GM12801 (cell line): ENCODE measurements around the gene UXS1.

Experiments
- TF ChIP-seq, protein P1 (sequence below): IDR thresholded peaks from one replicate; pipeline ENCODE4 v1.5.1; 2011; ENCODE audit warnings: control low read depth; ENCODE audit not compliant: insufficient read length; ENCODE audit errors: extremely low read depth

Gene UXS1

DNA sequence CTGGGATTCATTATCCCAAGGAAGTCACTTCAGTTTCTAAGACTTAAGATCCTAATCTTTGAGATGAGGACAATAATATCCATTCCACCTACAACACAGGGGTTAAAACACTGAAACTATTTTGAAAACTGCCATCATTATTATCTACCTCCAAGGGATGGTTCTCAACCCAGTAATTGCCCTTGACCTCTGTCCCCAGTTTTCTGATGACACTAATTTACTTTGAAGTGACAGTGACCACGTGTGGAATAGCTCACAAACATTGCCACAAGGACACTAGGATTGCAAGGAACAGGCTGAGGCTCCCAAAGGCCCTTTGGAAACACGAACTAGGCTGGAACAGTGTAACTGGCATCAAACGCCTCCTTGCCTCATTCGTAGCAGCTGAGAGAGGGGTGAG is 78.4 kb downstream of the UXS1 start:
- TF ChIP-seq, protein P1, sequence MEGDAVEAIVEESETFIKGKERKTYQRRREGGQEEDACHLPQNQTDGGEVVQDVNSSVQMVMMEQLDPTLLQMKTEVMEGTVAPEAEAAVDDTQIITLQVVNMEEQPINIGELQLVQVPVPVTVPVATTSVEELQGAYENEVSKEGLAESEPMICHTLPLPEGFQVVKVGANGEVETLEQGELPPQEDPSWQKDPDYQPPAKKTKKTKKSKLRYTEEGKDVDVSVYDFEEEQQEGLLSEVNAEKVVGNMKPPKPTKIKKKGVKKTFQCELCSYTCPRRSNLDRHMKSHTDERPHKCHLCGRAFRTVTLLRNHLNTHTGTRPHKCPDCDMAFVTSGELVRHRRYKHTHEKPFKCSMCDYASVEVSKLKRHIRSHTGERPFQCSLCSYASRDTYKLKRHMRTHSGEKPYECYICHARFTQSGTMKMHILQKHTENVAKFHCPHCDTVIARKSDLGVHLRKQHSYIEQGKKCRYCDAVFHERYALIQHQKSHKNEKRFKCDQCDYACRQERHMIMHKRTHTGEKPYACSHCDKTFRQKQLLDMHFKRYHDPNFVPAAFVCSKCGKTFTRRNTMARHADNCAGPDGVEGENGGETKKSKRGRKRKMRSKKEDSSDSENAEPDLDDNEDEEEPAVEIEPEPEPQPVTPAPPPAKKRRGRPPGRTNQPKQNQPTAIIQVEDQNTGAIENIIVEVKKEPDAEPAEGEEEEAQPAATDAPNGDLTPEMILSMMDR, result no peak

DNA sequence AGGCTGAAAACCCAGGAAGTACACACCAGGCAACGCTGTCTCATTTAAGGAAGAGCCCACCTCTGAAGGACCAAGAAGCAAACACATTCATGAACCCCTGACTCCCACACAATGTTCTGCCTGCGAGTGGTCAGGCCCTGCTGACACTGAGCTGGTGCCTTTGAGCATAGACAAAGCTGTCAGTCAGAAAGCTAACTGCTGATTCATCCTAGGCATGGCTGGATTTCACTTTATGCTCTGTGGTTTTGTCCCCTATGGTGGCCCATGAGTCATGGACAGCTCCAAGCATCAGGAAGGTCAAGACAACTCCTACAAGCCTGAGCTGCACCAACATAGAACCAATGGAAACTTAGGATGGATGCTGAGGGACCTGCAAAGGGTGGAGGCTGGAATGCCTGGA is 78.9 kb downstream of the UXS1 start:
- TF ChIP-seq, protein P1, result no peak

DNA sequence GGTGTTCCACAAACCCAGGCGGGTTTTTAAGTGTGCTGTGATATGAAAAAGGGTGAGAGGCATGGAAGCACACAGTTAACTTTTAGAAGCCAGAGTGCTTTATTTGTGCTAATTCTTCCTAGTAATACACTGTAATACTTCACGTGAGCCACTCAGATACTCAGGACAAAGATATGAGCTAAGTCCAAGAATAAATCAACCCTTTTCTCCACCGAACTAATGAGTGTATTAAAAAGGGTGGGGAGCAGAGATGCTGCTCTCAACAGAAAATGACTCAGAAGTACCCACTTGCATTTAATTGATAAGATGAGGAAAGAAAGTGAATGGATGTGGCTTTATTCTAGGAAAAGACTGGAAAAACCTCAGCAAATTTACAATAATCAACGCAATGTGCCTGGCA is 79.9 kb downstream of the UXS1 start:
- TF ChIP-seq, protein P1, result no peak

DNA sequence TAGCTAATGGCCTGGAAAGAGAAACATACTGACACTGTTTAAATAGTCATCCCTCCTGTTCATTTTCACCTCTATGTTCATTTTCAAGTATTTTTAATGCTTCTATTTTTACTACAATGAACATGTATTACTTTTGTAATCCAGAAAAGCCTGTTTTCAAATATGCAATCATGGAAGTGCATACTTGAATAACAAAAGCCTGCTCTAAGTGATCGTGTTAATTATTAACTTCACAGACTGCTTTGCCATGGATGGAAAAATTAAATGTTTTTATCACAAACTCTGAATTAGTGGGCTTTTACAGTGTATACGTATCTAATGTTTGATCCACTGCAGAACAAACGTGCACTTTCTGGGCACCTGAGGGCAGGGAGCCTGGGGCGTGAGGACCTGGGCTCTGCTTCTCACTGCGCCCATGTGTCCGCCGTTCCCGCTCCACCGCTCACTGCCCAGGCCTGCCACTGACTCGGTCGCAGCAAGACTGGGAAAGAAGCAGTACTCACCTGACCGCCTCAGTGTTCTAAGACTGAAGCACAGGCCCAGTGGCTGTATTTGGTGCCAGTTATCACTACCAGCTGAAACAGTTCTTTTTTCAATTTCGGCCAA is 80.6 kb downstream of the UXS1 start:
- TF ChIP-seq, protein P1, result no peak

DNA sequence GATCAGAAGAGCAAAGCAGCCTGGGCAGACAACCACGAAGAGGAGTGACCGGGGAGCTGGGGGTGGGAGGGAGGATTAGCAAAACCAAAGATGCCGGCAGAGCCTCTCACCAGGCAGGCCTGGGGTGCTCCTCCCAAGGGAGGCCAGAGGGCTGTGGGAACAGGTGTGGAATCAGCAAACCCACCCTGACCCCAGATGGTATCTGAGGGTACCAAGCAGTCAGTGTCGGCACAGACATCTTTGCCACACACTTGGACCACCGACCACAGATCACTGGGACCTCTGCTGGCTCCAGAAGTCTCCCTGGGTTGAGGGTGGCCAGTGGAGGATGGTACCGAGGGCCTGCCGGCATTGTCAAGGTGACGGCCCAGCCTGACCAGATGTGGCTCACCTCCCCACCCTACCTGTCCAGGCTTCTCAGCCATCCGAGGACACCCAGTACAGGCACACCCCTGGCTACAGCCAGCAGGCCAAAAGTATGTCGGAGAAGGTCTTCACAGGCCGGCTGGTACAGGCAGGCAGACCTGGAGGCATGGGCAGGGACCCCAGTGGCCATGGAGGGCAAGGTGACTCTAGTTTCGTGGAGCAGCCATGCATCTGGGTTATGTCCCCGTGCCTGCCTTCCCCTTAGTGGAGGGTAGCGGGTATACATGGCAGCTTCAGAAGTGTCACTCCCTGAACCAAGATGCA is 82.1 kb downstream of the UXS1 start:
- TF ChIP-seq, protein P1, result no peak

DNA sequence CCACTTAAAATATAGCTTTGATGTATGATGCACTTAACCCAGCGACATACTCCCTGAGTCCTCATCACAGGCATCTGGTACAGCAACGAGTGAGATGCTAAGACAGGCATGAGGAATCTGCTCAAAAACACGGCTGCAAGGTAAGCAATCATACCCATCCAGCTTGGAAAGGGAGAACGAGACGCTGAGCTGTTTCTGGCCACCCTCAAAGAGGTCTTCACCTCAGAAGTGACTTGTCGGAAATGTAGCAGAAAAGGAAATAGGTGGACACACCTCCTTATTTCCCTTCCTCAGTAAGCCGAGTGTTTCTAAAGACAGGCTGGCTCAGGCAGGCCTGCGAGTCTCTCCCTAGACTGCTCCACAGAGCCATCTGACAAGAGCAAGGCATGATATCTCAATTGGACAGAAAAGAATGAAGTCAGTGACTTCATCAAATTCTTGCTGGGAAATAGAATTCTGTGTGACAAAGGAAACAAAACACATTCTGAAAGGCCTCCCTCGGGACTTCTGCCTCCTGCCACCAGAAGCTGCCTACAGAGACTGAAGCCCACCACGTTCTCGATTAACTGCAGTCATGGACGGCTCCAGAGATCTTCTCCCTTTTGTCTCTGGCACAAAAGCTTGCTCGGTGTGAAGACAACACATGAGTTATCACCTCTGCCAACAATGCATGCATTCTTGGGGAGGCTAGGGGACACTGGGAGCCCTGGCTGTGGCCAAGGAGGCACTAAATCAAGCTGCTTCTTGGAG is 84.3 kb downstream of the UXS1 start:
- TF ChIP-seq, protein P1, result no peak

DNA sequence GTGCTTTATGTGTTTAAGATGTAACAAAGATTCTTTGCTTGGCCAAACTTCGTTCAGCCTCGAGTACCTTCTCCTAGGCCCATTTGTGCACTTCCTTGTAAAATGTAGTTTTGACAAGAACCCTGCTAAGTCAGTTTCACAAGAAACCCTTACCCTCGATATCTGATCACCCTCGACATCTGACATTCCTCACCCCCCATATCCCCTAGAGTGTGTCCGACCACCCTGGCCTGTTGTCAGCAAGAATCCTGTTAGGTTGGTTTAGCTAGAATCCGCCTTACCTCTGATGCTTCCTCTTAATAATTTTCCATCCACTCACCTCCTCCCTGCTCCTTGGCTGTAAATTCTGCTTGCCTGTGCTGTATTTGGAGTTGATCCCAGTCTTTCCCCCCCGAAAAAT is 85.3 kb downstream of the UXS1 start:
- TF ChIP-seq, protein P1, result no peak
